Stimulated activated CD4-positive, alpha-beta T cell treated with anti-CD3 and anti-CD28 coated beads, Interleukin-15, amount 100 ng/mL, for 1 hour (primary cell): ENCODE data around the gene GABRR2.

Source experiments
- DNase-seq, 2 donors: peaks; one replicate each; pipeline ENCODE4 v3.0.0-alpha.2; 2020; ENCODE audit warnings: low read depth in 1 of 2, low spot score in 1 of 2

Gene GABRR2

GRCh38 chr6:89212472-89212871 is 102.6 kb downstream of the GABRR2 start:
- DNase-seq: no peak

GRCh38 chr6:89209457-89209856 is 105.6 kb downstream of the GABRR2 start:
- DNase-seq: no peak

- no peak for DNase-seq
These were observed 106.5 kb downstream of the GABRR2 start for GRCh38 chr6:89208551-89208950.
